Measurements from ENCODE around the gene HMCN1.

HMCN1 gene

GRCh38 chr1:186076006-186076405, 341.8 kb downstream of the HMCN1 start:
- no peak overlapping the region for H3K4me3 ChIP-seq (replicated peaks; ENCODE audit: low read depth, low read length)
- no peak for TF ChIP-seq CTCF (IDR thresholded peaks at IDR 0.05; ENCODE audit: low read depth, low read length, missing control alignments)
- no peak for DNase-seq (ENCODE audit: extremely low read depth, low read depth)

- no peak overlapping the region for H3K4me3 ChIP-seq (replicated peaks; ENCODE audit: low read depth, low read length)
- TF ChIP-seq CTCF (IDR thresholded peaks at IDR 0.05; ENCODE audit: low read depth, low read length, missing control alignments): no peak
- no peak for DNase-seq (ENCODE audit: extremely low read depth, low read depth)
Observed at GRCh38 chr1:186078245-186078644, 344.1 kb downstream of the HMCN1 start.

GRCh38 chr1:186079084-186079684, 345.0 kb downstream of the HMCN1 start:
- no peak overlapping the region for H3K4me3 ChIP-seq (replicated peaks; ENCODE audit: low read depth, low read length)
- DNase-seq (ENCODE audit: extremely low read depth, low read depth): no peak
- no peak for TF ChIP-seq CTCF (IDR thresholded peaks at IDR 0.05; ENCODE audit: low read depth, low read length, missing control alignments)

GRCh38 chr1:186082235-186082937, 348.2 kb downstream of the HMCN1 start:
- DNase-seq (ENCODE audit: extremely low read depth, low read depth): peak; percentile 24
- no peak for TF ChIP-seq CTCF (IDR thresholded peaks at IDR 0.05; ENCODE audit: low read depth, low read length, missing control alignments)
- H3K4me3 ChIP-seq (replicated peaks; ENCODE audit: low read depth, low read length): no peak overlapping the region

- H3K4me3 ChIP-seq (replicated peaks; ENCODE audit: low read depth, low read length): no peak overlapping the region
- TF ChIP-seq CTCF (IDR thresholded peaks at IDR 0.05; ENCODE audit: low read depth, low read length, missing control alignments): no peak
- DNase-seq (ENCODE audit: extremely low read depth, low read depth): no peak
Observed at GRCh38 chr1:186086583-186086982, 352.4 kb downstream of the HMCN1 start.

- H3K4me3 ChIP-seq (replicated peaks; ENCODE audit: low read depth, low read length): no peak overlapping the region
- no peak for TF ChIP-seq CTCF (IDR thresholded peaks at IDR 0.05; ENCODE audit: low read depth, low read length, missing control alignments)
- DNase-seq (ENCODE audit: extremely low read depth, low read depth): no peak
Observed at GRCh38 chr1:186089940-186090339, 355.7 kb downstream of the HMCN1 start.
